ENCODE data around the gene ARSH. TPM values are rescaled to one million over a fixed set of nuclear protein-coding genes. Genes with fewer than 3 reads are reported as not detected.
"Not testable (repeated sequence)": the region's sequence is repeated elsewhere in the genome, so short reads cannot be mapped to it uniquely, and the experiment has no call there.

ARSH gene
- total and polyA plus RNA-seq, 4 donors = not detected

DNA sequence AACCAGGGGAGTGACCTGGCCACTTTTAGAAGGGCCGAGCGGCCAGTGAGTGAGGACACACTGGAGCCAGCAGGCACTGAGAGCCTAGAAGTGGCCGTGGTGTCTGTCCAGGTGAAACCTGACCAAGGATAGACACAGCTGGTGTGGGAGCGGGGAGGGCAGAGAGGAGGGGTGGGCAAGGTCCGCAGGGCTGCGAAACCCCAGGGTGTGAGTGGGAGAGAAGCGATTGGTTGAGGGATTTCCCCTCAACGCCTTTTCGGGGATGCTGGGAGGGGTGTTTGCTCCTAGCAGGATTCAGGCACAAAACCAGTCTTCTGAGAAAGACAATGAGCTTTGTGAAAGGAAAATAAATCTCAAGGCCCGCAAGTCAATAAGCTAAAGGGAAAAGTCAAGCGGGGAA is 44.0 kb upstream of the ARSH start:
- Histone ChIP-seq H3K27me3 (ENCODE audit: control insufficient read depth in 4 of 4, insufficient read depth in 4 of 4, low read length in 3 of 4) (no peaks in the 10 kb centered on the region), H3K36me3 (ENCODE audit: control insufficient read depth in 4 of 4, insufficient read depth in 3 of 4, low read depth in 1 of 4, low read length in 3 of 4) (peaks cover 0 to 19% (median 13%) of the 10 kb centered on the region in 4 donors), H3K27ac (ENCODE audit: low read depth in 1 of 2, low read length in 2 of 2) (peak overlapping the region in 1 of 2 donors; percentile 54), H3K9me3 (ENCODE audit: control insufficient read depth in 4 of 4, low read length in 3 of 4) (no peaks in the 10 kb centered on the region), H3K4me3 (ENCODE audit: low read depth in 1 of 3, low read length in 3 of 3) (peak overlapping the region in 2 of 3 donors; percentile 15 to 81), H3K9ac (ENCODE audit: low read depth in 1 of 2, low read length in 2 of 2) (peak overlapping the region in 1 of 2 donors; percentile 2), H3K4me1 (ENCODE audit: control insufficient read depth in 4 of 4, insufficient read depth in 4 of 4, low read length in 3 of 4) (peaks cover 0 to 24% (median 20%) of the 10 kb centered on the region in 4 donors)
- WGBS = 38% methylated on average over 11 of the region's 11 CpGs
- TF ChIP-seq JUND (IDR thresholded peaks at IDR 0.05) (no peak), SP1 (IDR thresholded peaks at IDR 0.05) (no peak), HNF4A (conservative IDR thresholded peaks at IDR 0.05) (no peak), TAF1 (conservative IDR thresholded peaks at IDR 0.05) (no peak), FOXA1 (IDR thresholded peaks at IDR 0.05) (no peak), RAD21 (IDR thresholded peaks at IDR 0.05) (no peak), YY1 (IDR thresholded peaks at IDR 0.05) (no peak), NR2F2 (IDR thresholded peaks at IDR 0.05) (no peak), EGR1 (IDR thresholded peaks at IDR 0.05; ENCODE audit: low read depth in 2 of 2) (no peak), FOXA2 (IDR thresholded peaks at IDR 0.05) (no peak)
- TF ChIP-seq, protein P1, sequence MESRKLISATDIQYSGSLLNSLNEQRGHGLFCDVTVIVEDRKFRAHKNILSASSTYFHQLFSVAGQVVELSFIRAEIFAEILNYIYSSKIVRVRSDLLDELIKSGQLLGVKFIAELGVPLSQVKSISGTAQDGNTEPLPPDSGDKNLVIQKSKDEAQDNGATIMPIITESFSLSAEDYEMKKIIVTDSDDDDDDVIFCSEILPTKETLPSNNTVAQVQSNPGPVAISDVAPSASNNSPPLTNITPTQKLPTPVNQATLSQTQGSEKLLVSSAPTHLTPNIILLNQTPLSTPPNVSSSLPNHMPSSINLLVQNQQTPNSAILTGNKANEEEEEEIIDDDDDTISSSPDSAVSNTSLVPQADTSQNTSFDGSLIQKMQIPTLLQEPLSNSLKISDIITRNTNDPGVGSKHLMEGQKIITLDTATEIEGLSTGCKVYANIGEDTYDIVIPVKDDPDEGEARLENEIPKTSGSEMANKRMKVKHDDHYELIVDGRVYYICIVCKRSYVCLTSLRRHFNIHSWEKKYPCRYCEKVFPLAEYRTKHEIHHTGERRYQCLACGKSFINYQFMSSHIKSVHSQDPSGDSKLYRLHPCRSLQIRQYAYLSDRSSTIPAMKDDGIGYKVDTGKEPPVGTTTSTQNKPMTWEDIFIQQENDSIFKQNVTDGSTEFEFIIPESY (IDR thresholded peaks at IDR 0.05) = no peak
- TF ChIP-seq, protein P2, sequence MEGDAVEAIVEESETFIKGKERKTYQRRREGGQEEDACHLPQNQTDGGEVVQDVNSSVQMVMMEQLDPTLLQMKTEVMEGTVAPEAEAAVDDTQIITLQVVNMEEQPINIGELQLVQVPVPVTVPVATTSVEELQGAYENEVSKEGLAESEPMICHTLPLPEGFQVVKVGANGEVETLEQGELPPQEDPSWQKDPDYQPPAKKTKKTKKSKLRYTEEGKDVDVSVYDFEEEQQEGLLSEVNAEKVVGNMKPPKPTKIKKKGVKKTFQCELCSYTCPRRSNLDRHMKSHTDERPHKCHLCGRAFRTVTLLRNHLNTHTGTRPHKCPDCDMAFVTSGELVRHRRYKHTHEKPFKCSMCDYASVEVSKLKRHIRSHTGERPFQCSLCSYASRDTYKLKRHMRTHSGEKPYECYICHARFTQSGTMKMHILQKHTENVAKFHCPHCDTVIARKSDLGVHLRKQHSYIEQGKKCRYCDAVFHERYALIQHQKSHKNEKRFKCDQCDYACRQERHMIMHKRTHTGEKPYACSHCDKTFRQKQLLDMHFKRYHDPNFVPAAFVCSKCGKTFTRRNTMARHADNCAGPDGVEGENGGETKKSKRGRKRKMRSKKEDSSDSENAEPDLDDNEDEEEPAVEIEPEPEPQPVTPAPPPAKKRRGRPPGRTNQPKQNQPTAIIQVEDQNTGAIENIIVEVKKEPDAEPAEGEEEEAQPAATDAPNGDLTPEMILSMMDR (IDR thresholded peaks at IDR 0.05; ENCODE audit: low read depth, low read length, missing input control) = no peak
- TF ChIP-seq, protein P3, sequence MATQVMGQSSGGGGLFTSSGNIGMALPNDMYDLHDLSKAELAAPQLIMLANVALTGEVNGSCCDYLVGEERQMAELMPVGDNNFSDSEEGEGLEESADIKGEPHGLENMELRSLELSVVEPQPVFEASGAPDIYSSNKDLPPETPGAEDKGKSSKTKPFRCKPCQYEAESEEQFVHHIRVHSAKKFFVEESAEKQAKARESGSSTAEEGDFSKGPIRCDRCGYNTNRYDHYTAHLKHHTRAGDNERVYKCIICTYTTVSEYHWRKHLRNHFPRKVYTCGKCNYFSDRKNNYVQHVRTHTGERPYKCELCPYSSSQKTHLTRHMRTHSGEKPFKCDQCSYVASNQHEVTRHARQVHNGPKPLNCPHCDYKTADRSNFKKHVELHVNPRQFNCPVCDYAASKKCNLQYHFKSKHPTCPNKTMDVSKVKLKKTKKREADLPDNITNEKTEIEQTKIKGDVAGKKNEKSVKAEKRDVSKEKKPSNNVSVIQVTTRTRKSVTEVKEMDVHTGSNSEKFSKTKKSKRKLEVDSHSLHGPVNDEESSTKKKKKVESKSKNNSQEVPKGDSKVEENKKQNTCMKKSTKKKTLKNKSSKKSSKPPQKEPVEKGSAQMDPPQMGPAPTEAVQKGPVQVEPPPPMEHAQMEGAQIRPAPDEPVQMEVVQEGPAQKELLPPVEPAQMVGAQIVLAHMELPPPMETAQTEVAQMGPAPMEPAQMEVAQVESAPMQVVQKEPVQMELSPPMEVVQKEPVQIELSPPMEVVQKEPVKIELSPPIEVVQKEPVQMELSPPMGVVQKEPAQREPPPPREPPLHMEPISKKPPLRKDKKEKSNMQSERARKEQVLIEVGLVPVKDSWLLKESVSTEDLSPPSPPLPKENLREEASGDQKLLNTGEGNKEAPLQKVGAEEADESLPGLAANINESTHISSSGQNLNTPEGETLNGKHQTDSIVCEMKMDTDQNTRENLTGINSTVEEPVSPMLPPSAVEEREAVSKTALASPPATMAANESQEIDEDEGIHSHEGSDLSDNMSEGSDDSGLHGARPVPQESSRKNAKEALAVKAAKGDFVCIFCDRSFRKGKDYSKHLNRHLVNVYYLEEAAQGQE (IDR thresholded peaks at IDR 0.05) = no peak
- TF ChIP-seq, protein P4, sequence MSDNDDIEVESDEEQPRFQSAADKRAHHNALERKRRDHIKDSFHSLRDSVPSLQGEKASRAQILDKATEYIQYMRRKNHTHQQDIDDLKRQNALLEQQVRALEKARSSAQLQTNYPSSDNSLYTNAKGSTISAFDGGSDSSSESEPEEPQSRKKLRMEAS (IDR thresholded peaks at IDR 0.05) = no peak
- TF ChIP-seq, protein P5, sequence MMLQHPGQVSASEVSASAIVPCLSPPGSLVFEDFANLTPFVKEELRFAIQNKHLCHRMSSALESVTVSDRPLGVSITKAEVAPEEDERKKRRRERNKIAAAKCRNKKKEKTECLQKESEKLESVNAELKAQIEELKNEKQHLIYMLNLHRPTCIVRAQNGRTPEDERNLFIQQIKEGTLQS (IDR thresholded peaks at IDR 0.05) = no peak
- peak; percentile 36 for DNase-seq (ENCODE audit: low spot score)

DNA sequence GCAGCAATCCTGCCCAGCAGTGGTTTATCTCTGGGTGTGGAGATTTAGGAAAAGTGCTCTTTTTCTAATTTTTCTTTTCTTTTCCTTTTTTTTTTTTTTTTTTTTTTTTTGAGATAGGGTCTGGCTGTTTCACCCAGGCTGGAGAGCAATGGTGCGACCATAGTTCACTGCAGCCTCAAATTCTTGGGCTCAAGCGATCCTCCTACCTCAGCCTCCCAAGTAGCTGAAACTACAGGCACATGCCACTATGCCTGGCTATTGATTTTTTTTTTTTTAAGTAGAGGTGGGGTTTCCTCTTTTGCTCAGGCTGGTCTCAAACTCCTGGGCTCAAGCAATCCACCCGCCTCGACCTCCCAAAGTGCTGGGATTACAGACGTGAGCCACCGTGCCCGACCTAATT is 42.9 kb upstream of the ARSH start:
- H3K36me3 ChIP-seq (ENCODE audit: control insufficient read depth in 4 of 4, insufficient read depth in 3 of 4, low read depth in 1 of 4, low read length in 3 of 4) = peaks cover 0 to 12% (median 8%) of the 10 kb centered on the region in 4 donors
- not testable (repeated sequence) for H3K9me3 ChIP-seq (ENCODE audit: control insufficient read depth in 4 of 4, low read length in 3 of 4); H3K27me3 ChIP-seq (ENCODE audit: control insufficient read depth in 4 of 4, insufficient read depth in 4 of 4, low read length in 3 of 4); DNase-seq (ENCODE audit: low spot score)
- peak overlapping the region in 2 of 3 donors; percentile 47 to 81 for H3K4me3 ChIP-seq (ENCODE audit: low read depth in 1 of 3, low read length in 3 of 3)
- peaks cover 0 to 24% (median 20%) of the 10 kb centered on the region in 4 donors for H3K4me1 ChIP-seq (ENCODE audit: control insufficient read depth in 4 of 4, insufficient read depth in 4 of 4, low read length in 3 of 4)
- 26% methylated on average over 7 of the region's 7 CpGs for WGBS
- peak overlapping the region in 1 of 2 donors; percentile 60 for H3K9ac ChIP-seq (ENCODE audit: low read depth in 1 of 2, low read length in 2 of 2)
- H3K27ac ChIP-seq (ENCODE audit: low read depth in 1 of 2, low read length in 2 of 2) = peak overlapping the region in 1 of 2 donors; percentile 89

Measured in liver (tissue), 9 donors.